Measurements from ENCODE around the gene NDUFS2. TPM values are rescaled to one million over a fixed set of nuclear protein-coding genes. Genes with fewer than 3 reads are reported as not detected.

Gene NDUFS2
- total RNA-seq, 4 donors from 2014 or later: 82.6 to 209 (median 144) TPM

- intact Hi-C loops (cut with DNase I; ENCODE audit: low total_unique reads): no loop called here
- in situ Hi-C loops (cut with MboI; ENCODE audit: low pct_ligation_motif_present in 1 of 4, low pct_unique_long_range_greater_than_20kb in 1 of 4, low sequenced_read_pairs in 3 of 4): no loop called here
- DNase-seq: no peak
- Histone ChIP-seq H3K36me3 (no peaks in the 10 kb centered on the region), H3K4me1 (peaks cover 4 to 39% (median 28%) of the 10 kb centered on the region in 4 donors), H3K27ac (peak overlapping the region; percentile 89 to 93 (median 90)), H3K4me3 (peak overlapping the region in 2 of 4 donors; percentile 85 to 88), H3K27me3 (no peaks in the 10 kb centered on the region), H3K9me3 (no peaks in the 10 kb centered on the region)
- no peak for TF ChIP-seq POLR2A (IDR thresholded peaks at IDR 0.05)
- no peak for TF ChIP-seq POLR2AphosphoS5 (IDR thresholded peaks at IDR 0.05)
- TF ChIP-seq CTCF (IDR thresholded peaks at IDR 0.05): no peak
- 67% methylated on average over 9 of the region's 9 CpGs; no CpG with 5 or more reads in 1 of the 2 donors for WGBS, 2 donors (ENCODE audit: low coverage in 1 of 2)
These were observed 43.7 kb upstream of the NDUFS2 start for GRCh38 chr1:161158316-161159010.

GRCh38 chr1:161159087-161159912, 42.9 kb upstream of the NDUFS2 start, which contains the start of gene USP21:
Gene USP21 (plus strand): TSS chr1:161159500. CDS start chr1:161160641, 1,141 bp downstream.
- in situ Hi-C loops (cut with MboI; ENCODE audit: low pct_ligation_motif_present in 1 of 4, low pct_unique_long_range_greater_than_20kb in 1 of 4, low sequenced_read_pairs in 3 of 4) (no loop called here), intact Hi-C loops (cut with DNase I; ENCODE audit: low total_unique reads) (no loop called here)
- H3K27ac ChIP-seq: peak within 1 kb of the TSS; percentile 89 to 93 (median 90)
- 1% methylated on average over 49 of the region's 60 CpGs; no CpG with 5 or more reads in 1 of the 2 donors for WGBS, 2 donors (ENCODE audit: low coverage in 1 of 2)
- H3K36me3 ChIP-seq: no peaks in the 10 kb centered on the region
- peak in 2 of 3 donors; percentile 76 to 80 for TF ChIP-seq POLR2AphosphoS5 (IDR thresholded peaks at IDR 0.05)
- peak; percentile 73 for TF ChIP-seq POLR2A (IDR thresholded peaks at IDR 0.05)
- TF ChIP-seq EP300 (IDR thresholded peaks at IDR 0.05; ENCODE audit: low read depth): no peak
- TF ChIP-seq CTCF (IDR thresholded peaks at IDR 0.05): peak in 4 of 5 experiments; percentile 20 to 60 (median 42)
- no peaks in the 10 kb centered on the region for H3K9me3 ChIP-seq
- peaks cover 4 to 38% (median 28%) of the 10 kb centered on the region in 4 donors for H3K4me1 ChIP-seq
- peak within 1 kb of the TSS; percentile 70 to 88 (median 80) for H3K4me3 ChIP-seq
- H3K27me3 ChIP-seq: no peaks in the 10 kb centered on the region
- peak; percentile 94 for DNase-seq

- in situ Hi-C loops (cut with MboI; ENCODE audit: low pct_ligation_motif_present in 1 of 4, low pct_unique_long_range_greater_than_20kb in 1 of 4, low sequenced_read_pairs in 3 of 4): no loop called here
- no peak for DNase-seq
These were observed 42.3 kb upstream of the NDUFS2 start for GRCh38 chr1:161159913-161160243.

More at GRCh38 chr1:161159913-161160243, 42.3 kb upstream of the NDUFS2 start:
- peaks cover 4 to 33% (median 23%) of the 10 kb centered on the region in 4 donors for H3K4me1 ChIP-seq
- H3K27ac ChIP-seq: peak overlapping the region; percentile 89 to 93 (median 90)
- TF ChIP-seq POLR2AphosphoS5 (IDR thresholded peaks at IDR 0.05) (no peak), EP300 (IDR thresholded peaks at IDR 0.05; ENCODE audit: low read depth) (no peak), CTCF (IDR thresholded peaks at IDR 0.05) (no peak), POLR2A (IDR thresholded peaks at IDR 0.05) (no peak)
- WGBS, 2 donors (ENCODE audit: low coverage in 1 of 2): 7% methylated on average over 11 of the region's 11 CpGs; no CpG with 5 or more reads in 1 of the 2 donors
- H3K27me3 ChIP-seq: no peaks in the 10 kb centered on the region
- intact Hi-C loops (cut with DNase I; ENCODE audit: low total_unique reads): no loop called here
- peak overlapping the region; percentile 70 to 88 (median 80) for H3K4me3 ChIP-seq
- no peaks in the 10 kb centered on the region for H3K36me3 ChIP-seq
- no peaks in the 10 kb centered on the region for H3K9me3 ChIP-seq
